Liver (tissue), 9 donors: ENCODE data around the gene RAI1. TPM values are rescaled to one million over a fixed set of nuclear protein-coding genes. Genes with fewer than 3 reads are reported as not detected.

Experiments used
- DNase-seq: peaks from one replicate; pipeline ENCODE4 v3.0.0-alpha.2; 2017; ENCODE audit warnings: low spot score
- H3K27ac ChIP-seq, 2 donors: one replicate each; pipeline ENCODE4 v1.7.0; 2013; ENCODE audit warnings: inconsistent platforms in 2 of 2, low read length in 2 of 2, control low read depth in 1 of 2, low read depth in 1 of 2, mild to moderate bottlenecking in 1 of 2
- H3K27me3 ChIP-seq, 4 donors: one replicate each; pipeline versions ENCODE4 v1.6.1 to v1.7.0; 2013; ENCODE audit warnings: low read length in 3 of 4, inconsistent platforms in 1 of 4, mild to moderate bottlenecking in 1 of 4, moderate library complexity in 1 of 4; ENCODE audit not compliant: control insufficient read depth in 4 of 4, insufficient read depth in 4 of 4
- H3K36me3 ChIP-seq, 4 donors: one replicate each; pipeline versions ENCODE4 v1.6.1 to v1.7.0; 2013; ENCODE audit warnings: low read length in 3 of 4, mild to moderate bottlenecking in 3 of 4, low read depth in 1 of 4, moderate library complexity in 1 of 4; ENCODE audit not compliant: control insufficient read depth in 4 of 4, insufficient read depth in 3 of 4
- H3K4me1 ChIP-seq, 4 donors: one replicate each; pipeline versions ENCODE4 v1.6.1 to v1.7.0; 2013; ENCODE audit warnings: low read length in 3 of 4, mild to moderate bottlenecking in 3 of 4, moderate library complexity in 1 of 4; ENCODE audit not compliant: control insufficient read depth in 4 of 4, insufficient read depth in 4 of 4
- H3K4me3 ChIP-seq, 3 donors: one replicate each; pipeline versions ENCODE4 v1.6.1 to v1.7.0; 2013; ENCODE audit warnings: low read length in 3 of 3, control low read depth in 1 of 3, low read depth in 1 of 3, mild to moderate bottlenecking in 1 of 3
- H3K9ac ChIP-seq, 2 donors: one replicate each; pipeline ENCODE4 v1.7.0; 2013; ENCODE audit warnings: low read length in 2 of 2, mild to moderate bottlenecking in 2 of 2, moderate library complexity in 2 of 2, control low read depth in 1 of 2, low read depth in 1 of 2
- H3K9me3 ChIP-seq, 4 donors: one replicate each; pipeline versions ENCODE4 v1.6.1 to v1.7.0; 2013; ENCODE audit warnings: low read length in 3 of 4; ENCODE audit not compliant: control insufficient read depth in 4 of 4
- EGR1 ChIP-seq, 2 donors: IDR thresholded peaks; 2 replicates each; pipeline ENCODE4 v1.6.1; 2016 to 2018; ENCODE audit warnings: antibody characterized with exemption in 2 of 2, low read depth in 2 of 2
- FOXA1 ChIP-seq: IDR thresholded peaks from 2 replicates; pipeline ENCODE4 v1.6.1; 2016; ENCODE audit warnings: antibody characterized with exemption
- FOXA2 ChIP-seq: IDR thresholded peaks from 2 replicates; pipeline ENCODE4 v1.6.1; 2016; ENCODE audit warnings: antibody characterized with exemption
- GABPA ChIP-seq, 2 donors: IDR thresholded peaks in 1 of 2; conservative IDR thresholded peaks in 1 of 2; 2 replicates each; pipeline ENCODE4 v1.6.1; 2016; ENCODE audit warnings: antibody characterized with exemption in 2 of 2, mild to moderate bottlenecking in 1 of 2, moderate library complexity in 1 of 2
- HNF4A ChIP-seq, 2 donors: conservative IDR thresholded peaks; 2 replicates each; pipeline ENCODE4 v1.6.1; 2016; ENCODE audit warnings: antibody characterized with exemption in 2 of 2, mild to moderate bottlenecking in 2 of 2
- HNF4G ChIP-seq: IDR thresholded peaks from 2 replicates; pipeline ENCODE4 v1.6.1; 2016; ENCODE audit warnings: antibody characterized with exemption
- JUND ChIP-seq, 2 donors: IDR thresholded peaks; 2 replicates each; pipeline ENCODE4 v1.6.1; 2016; ENCODE audit warnings: antibody characterized with exemption in 2 of 2
- NR2F2 ChIP-seq: IDR thresholded peaks from 2 replicates; pipeline ENCODE4 v1.6.1; 2016; ENCODE audit warnings: antibody characterized with exemption
- RAD21 ChIP-seq, 2 donors: IDR thresholded peaks; 2 replicates each; pipeline ENCODE4 v1.6.1; 2016; ENCODE audit warnings: antibody characterized with exemption in 2 of 2, mild to moderate bottlenecking in 2 of 2
- RXRA ChIP-seq, 2 donors: IDR thresholded peaks; 2 replicates each; pipeline ENCODE4 v1.6.1; 2017 to 2018; ENCODE audit warnings: antibody characterized with exemption in 2 of 2, mild to moderate bottlenecking in 1 of 2
- SP1 ChIP-seq: IDR thresholded peaks from 2 replicates; pipeline ENCODE4 v1.6.1; 2018; ENCODE audit warnings: antibody characterized with exemption, mild to moderate bottlenecking
- TAF1 ChIP-seq: conservative IDR thresholded peaks from 2 replicates; pipeline ENCODE4 v1.6.1; 2016; ENCODE audit warnings: antibody characterized with exemption, mild to moderate bottlenecking
- YY1 ChIP-seq: IDR thresholded peaks from 2 replicates; pipeline ENCODE4 v1.6.1; 2016; ENCODE audit warnings: antibody characterized with exemption, mild to moderate bottlenecking
- WGBS: extraction: QIAGEN DNeasy Blood & Tissue Kit; methylation state at CpG from one replicate; pipeline ENCODE4 v1.1.7; 2013; 5-methylcytosine and 5-hydroxymethylcytosine counted together
- polyA plus RNA-seq, 2 donors: library from polyadenylated mRNA; stranded (reverse) in 1 of 2; unstranded in 1 of 2; fragments of 200-250 nt in 1 of 2; fragments of >200 nt in 1 of 2; fragmentation: Nextera tagmentation in 1 of 2; extraction: Ambion mirVana in 1 of 2; gene quantifications; one replicate each; pipeline versions ENCODE4 v1.2.1 to v1.2.3, GENCODE V29; 2013 to 2015
- total RNA-seq, 2 donors: library from RNA; depleted of rRNA; stranded (reverse); fragments of >200 nt; gene quantifications; one replicate each; pipeline ENCODE4 v1.2.3, GENCODE V29; 2014
- TF ChIP-seq, protein P1 (sequence below): fragments of 150-350 bp; IDR thresholded peaks from 2 replicates; pipeline ENCODE4 v1.5.1; 2017; ENCODE audit warnings: improper control_type of control experiment, low read depth, low read length; ENCODE audit not compliant: missing input control
- TF ChIP-seq, protein P2 (sequence below): IDR thresholded peaks from 2 replicates; pipeline ENCODE4 v1.6.1; 2016; ENCODE audit warnings: antibody characterized with exemption
- TF ChIP-seq, protein P3 (sequence below): IDR thresholded peaks from 2 replicates; pipeline ENCODE4 v1.6.1; 2016; ENCODE audit warnings: antibody characterized with exemption
- TF ChIP-seq, protein P4 (sequence below): IDR thresholded peaks from 2 replicates; pipeline ENCODE4 v1.6.1; 2016; ENCODE audit warnings: antibody characterized with exemption, mild to moderate bottlenecking
- TF ChIP-seq, protein P5 (sequence below): IDR thresholded peaks from 2 replicates; pipeline ENCODE4 v1.6.1; 2016; ENCODE audit warnings: antibody characterized with exemption
- donor health status: healthy.
- donor health status: healthy.
- donor health status: healthy.
- donor health status: healthy.
- donor health status: healthy.

RAI1 gene
- total and polyA plus RNA-seq, 4 donors, result 0.57 to 7.6 (median 5.3) TPM

DNA sequence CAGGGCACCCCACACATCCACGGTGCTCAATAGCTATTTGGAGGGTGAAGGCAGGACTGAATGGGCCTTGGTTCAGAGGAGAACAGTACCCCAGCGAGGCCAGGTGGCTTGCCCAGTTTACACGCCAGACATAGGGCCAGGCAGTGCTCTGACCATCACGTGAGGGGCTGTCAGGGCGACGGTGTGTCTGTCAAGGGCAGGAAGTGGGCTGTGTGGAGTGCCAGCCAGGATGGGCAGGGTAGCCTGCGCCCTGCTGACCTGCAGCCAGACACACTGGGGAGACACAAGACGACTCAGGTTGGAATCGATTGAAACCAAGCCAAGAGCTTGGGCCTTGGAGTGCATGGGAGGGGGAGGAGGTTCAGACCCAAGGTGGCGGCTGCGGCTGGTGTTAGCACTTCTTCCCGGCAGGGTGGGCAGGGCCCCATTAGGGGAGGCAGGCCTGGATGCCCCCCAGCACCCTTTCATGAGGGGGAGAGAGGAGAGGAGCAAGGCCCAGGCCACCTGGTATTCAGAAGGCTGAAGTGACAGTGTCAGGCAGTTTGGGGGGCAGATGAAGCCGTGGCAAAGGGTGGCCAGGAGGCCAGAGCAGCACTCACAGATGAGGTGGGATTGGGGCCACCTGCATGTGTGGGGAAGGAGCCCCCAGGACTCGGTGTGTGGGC lies 87.3 kb downstream of the RAI1 start (continued):
- TF ChIP-seq, protein P1, sequence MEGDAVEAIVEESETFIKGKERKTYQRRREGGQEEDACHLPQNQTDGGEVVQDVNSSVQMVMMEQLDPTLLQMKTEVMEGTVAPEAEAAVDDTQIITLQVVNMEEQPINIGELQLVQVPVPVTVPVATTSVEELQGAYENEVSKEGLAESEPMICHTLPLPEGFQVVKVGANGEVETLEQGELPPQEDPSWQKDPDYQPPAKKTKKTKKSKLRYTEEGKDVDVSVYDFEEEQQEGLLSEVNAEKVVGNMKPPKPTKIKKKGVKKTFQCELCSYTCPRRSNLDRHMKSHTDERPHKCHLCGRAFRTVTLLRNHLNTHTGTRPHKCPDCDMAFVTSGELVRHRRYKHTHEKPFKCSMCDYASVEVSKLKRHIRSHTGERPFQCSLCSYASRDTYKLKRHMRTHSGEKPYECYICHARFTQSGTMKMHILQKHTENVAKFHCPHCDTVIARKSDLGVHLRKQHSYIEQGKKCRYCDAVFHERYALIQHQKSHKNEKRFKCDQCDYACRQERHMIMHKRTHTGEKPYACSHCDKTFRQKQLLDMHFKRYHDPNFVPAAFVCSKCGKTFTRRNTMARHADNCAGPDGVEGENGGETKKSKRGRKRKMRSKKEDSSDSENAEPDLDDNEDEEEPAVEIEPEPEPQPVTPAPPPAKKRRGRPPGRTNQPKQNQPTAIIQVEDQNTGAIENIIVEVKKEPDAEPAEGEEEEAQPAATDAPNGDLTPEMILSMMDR, result no peak
- TF ChIP-seq GABPA (IDR thresholded peaks at IDR 0.05 in 1 of 2, conservative IDR thresholded peaks at IDR 0.05 in 1 of 2) (no peak), YY1 (no peak), FOXA2 (no peak)

DNA sequence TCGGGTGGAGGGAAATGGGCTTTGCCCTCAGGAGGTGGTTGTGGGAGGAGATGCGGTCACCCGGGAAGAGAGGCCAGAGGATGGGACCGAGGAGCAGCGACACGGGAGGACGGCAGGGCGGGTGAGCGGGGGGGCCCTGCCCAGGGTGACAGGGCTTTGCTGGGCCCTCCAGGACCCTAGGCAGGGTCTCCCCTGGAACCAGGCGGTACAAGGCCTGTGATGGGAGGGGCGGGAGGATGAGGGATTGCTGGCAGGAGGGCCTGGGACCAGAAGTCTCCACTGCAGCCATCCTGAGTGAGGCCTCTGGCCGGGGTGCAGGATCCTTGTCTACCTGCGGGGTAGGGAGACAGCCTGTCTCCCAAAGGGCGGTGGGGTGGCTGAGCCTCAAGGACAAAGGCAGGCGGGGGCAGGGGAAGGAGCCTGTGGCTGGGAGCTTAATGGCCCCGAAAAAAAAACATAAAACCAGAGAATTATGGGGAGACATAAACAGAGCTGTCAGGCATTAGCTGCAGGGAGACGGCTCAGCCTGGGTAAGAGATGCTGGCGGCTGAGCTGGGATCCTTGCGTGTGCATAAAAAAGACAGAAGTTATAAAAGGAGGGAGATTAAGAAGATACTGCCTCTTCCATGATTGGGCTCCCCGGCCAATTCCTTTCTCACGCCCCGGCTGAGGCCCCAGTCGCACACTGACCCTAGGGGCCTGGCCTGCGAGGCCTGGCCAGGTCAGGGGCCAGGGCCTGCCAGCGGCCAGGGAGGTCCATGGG lies 88.8 kb downstream of the RAI1 start:
- Histone ChIP-seq H3K27me3 (no peaks in the 10 kb centered on the region), H3K4me3 (no peak overlapping the region), H3K27ac (no peak overlapping the region), H3K9ac (no peak overlapping the region), H3K36me3 (no peaks in the 10 kb centered on the region), H3K4me1 (peaks cover 0 to 1% (median 0%) of the 10 kb centered on the region in 4 donors), H3K9me3 (no peaks in the 10 kb centered on the region)
- WGBS, result 87% methylated on average over 25 of the region's 25 CpGs
- no peak for DNase-seq
- TF ChIP-seq, protein P2, sequence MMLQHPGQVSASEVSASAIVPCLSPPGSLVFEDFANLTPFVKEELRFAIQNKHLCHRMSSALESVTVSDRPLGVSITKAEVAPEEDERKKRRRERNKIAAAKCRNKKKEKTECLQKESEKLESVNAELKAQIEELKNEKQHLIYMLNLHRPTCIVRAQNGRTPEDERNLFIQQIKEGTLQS, result no peak
- TF ChIP-seq NR2F2, result no peak

DNA sequence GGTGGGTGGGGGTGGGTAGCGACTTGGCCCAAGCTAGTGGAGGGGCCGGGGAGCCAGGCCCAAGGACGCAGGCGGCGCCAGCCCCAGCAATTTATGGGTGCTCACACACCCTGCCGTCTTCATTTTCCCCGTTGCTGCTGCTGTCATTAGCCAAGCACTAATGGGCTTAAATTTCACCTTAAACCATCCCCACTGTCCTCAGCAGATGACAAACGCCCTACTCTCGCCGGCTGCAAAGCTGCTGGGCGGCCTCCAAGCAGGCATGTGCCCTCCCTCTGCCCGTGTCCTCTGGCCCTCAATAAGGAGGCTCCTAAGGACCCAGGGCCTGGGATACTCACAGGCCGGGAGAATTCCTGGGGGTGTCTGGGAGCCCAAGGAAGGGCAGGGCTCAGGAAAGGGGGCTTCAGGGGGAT lies 89.4 kb downstream of the RAI1 start:
- H3K27ac ChIP-seq, result no peak overlapping the region
- H3K27me3 ChIP-seq, result no peaks in the 10 kb centered on the region
- 90% methylated on average over 13 of the region's 13 CpGs for whole genome bisulfite sequencing
- no peak overlapping the region for H3K4me3 ChIP-seq
- no peak for DNase-seq
- TF ChIP-seq FOXA2, result no peak
- TF ChIP-seq, protein P1, result no peak
- no peak for TF ChIP-seq HNF4G
- TF ChIP-seq GABPA (IDR thresholded peaks at IDR 0.05 in 1 of 2, conservative IDR thresholded peaks at IDR 0.05 in 1 of 2), result no peak
- no peak for TF ChIP-seq HNF4A (conservative IDR thresholded peaks at IDR 0.05)
- no peak for TF ChIP-seq YY1
- no peak for TF ChIP-seq EGR1 (IDR thresholded peaks at IDR 0.05; ENCODE audit: low read depth in 2 of 2)
- TF ChIP-seq, protein P3, sequence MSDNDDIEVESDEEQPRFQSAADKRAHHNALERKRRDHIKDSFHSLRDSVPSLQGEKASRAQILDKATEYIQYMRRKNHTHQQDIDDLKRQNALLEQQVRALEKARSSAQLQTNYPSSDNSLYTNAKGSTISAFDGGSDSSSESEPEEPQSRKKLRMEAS, result no peak
- TF ChIP-seq, protein P4, sequence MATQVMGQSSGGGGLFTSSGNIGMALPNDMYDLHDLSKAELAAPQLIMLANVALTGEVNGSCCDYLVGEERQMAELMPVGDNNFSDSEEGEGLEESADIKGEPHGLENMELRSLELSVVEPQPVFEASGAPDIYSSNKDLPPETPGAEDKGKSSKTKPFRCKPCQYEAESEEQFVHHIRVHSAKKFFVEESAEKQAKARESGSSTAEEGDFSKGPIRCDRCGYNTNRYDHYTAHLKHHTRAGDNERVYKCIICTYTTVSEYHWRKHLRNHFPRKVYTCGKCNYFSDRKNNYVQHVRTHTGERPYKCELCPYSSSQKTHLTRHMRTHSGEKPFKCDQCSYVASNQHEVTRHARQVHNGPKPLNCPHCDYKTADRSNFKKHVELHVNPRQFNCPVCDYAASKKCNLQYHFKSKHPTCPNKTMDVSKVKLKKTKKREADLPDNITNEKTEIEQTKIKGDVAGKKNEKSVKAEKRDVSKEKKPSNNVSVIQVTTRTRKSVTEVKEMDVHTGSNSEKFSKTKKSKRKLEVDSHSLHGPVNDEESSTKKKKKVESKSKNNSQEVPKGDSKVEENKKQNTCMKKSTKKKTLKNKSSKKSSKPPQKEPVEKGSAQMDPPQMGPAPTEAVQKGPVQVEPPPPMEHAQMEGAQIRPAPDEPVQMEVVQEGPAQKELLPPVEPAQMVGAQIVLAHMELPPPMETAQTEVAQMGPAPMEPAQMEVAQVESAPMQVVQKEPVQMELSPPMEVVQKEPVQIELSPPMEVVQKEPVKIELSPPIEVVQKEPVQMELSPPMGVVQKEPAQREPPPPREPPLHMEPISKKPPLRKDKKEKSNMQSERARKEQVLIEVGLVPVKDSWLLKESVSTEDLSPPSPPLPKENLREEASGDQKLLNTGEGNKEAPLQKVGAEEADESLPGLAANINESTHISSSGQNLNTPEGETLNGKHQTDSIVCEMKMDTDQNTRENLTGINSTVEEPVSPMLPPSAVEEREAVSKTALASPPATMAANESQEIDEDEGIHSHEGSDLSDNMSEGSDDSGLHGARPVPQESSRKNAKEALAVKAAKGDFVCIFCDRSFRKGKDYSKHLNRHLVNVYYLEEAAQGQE, result no peak
- no peak for TF ChIP-seq JUND (IDR thresholded peaks at IDR 0.05)
- TF ChIP-seq, protein P5, sequence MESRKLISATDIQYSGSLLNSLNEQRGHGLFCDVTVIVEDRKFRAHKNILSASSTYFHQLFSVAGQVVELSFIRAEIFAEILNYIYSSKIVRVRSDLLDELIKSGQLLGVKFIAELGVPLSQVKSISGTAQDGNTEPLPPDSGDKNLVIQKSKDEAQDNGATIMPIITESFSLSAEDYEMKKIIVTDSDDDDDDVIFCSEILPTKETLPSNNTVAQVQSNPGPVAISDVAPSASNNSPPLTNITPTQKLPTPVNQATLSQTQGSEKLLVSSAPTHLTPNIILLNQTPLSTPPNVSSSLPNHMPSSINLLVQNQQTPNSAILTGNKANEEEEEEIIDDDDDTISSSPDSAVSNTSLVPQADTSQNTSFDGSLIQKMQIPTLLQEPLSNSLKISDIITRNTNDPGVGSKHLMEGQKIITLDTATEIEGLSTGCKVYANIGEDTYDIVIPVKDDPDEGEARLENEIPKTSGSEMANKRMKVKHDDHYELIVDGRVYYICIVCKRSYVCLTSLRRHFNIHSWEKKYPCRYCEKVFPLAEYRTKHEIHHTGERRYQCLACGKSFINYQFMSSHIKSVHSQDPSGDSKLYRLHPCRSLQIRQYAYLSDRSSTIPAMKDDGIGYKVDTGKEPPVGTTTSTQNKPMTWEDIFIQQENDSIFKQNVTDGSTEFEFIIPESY, result no peak
- TF ChIP-seq TAF1, result no peak
- no peak for TF ChIP-seq SP1
- no peak for TF ChIP-seq RAD21 (IDR thresholded peaks at IDR 0.05)
- TF ChIP-seq FOXA1, result no peak
- TF ChIP-seq RXRA (IDR thresholded peaks at IDR 0.05), result no peak
- TF ChIP-seq, protein P2, result no peak
- TF ChIP-seq NR2F2, result no peak
- H3K4me1 ChIP-seq, result peaks cover 0 to 1% (median 0%) of the 10 kb centered on the region in 4 donors
- no peak overlapping the region for H3K9ac ChIP-seq
- H3K36me3 ChIP-seq, result no peaks in the 10 kb centered on the region
- no peaks in the 10 kb centered on the region for H3K9me3 ChIP-seq
